Activated CD4-positive, alpha-beta T cell treated with anti-CD3 and anti-CD28 coated beads, Interleukin-2, Interleukin-6, amounts not matched to agents 100 ng/mL and 50 ng/mL, durations not matched to agents 16 hours and 8 hours (primary cell): Measurements from ENCODE around the gene RBPJL.

ENCODE experiments used
- DNase-seq: peaks from one replicate; pipeline ENCODE4 v3.0.0-alpha.2; 2020

RBPJL gene

DNA sequence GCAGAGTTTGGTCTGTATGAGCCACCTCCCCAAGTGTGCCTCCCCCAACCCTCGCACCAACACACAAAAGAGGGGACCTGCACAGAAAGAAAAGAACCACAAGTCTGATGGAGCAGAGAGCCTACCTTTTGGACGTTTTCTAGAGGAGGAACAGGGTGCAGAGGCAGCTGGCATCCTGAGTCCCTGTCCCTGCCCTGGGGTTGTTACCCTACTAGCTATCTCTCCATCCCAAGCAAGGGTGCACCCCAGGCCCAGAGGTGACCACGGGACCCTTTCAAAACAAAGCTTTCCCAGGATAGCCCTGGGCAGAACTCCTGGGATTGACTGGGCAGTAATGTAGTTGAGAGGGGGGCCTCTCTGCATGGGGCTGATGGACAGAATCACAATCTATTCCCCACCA is 11.2 kb downstream of the RBPJL start:
- DNase-seq = no peak

- DNase-seq = peak; percentile 30
Observed at GRCh38 chr20:45318386-45318939, 11.8 kb downstream of the RBPJL start.

DNA sequence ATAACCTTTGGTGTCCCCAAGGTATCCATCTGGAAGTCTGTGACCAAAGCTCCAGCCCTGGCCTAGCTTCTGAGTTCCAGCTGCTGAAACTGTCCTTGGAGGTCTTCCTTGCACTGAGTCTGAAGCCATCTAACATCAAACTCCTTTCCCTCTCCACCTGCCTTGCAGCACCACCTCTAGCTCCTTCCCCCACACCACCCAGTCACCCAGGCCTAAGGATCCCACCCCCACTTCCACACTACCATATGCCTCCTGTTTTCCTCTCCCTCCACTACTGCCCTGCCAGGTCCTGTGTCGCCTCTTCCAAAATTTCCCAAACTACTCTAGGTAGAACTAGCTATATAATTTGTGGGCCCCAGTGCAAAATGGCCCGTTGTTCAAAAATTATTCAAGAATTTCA is 12.3 kb downstream of the RBPJL start:
- DNase-seq = no peak

DNA sequence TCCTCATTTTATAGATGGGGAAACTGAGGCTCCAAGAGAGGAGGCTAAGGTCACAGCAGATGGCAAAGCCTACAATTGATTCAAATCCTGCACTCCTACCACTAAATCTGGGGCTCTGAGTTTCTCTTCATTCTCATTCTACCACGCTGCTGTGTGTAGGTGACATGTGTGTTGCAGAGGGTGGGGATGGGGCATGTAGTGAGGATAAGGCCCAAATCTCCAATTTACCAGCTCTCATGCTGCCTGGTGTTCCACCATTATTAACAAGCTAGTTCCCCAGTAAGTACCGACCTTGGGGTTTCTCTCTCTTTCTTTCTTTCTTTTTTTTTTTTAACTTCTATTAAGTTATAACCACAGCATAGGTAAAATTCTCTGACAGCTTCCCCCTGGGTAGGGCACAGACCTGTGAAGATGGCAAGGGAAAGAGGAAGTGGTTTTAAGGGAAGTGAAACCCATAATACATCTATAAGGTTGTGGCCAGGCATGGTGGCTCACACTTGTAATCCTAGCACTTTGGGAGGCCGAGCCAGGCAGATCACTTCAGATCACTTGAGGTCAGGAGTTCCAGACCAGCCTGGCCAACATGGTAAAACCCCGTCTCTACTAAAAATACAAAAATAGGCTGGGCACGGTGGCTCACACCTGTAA is 14.4 kb downstream of the RBPJL start:
- peak; percentile 61 for DNase-seq

DNA sequence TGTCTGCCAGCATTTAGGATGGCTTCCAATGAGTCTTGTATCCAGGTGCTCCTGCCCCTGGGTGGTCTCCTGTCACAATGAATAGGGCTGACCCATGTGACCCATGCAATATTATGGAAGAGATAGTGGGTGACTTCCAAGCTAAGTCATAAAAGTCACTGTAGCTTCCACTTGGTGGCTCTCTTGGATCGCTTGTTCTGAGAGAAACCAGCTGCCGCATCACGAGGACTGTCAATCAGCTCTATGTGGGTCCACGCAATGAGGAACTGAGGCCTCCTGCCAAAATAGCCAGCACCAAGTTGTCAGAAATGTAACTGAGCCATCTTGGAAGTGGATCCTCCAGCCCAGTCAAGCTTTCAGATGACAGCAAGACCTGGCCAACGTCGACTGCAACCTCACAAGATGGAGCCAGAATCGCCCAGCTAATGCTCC is 16.3 kb downstream of the RBPJL start:
- DNase-seq = no peak

GRCh38 chr20:45323731-45324130 is 17.1 kb downstream of the RBPJL start:
- DNase-seq = no peak

DNA sequence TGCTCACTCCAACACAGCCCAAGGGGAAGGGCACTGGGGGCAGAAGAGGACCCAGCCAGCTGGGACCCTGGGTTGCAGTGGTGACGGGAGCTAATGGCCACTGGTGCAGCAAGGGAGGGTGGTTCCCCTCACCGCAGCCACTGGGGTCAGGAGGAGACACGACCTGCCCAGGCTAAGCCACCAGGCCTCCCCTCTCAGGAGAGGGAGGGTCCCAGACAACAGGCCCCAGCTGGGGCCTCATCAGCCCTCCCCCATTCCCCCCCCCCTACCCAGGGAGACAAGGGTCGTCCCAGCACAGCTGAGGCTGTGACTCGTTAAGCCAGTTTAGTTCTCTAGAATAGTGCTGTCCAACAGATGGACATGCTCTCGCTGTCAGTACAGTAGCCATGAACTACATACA is 18.7 kb downstream of the RBPJL start:
- DNase-seq = no peak

DNA sequence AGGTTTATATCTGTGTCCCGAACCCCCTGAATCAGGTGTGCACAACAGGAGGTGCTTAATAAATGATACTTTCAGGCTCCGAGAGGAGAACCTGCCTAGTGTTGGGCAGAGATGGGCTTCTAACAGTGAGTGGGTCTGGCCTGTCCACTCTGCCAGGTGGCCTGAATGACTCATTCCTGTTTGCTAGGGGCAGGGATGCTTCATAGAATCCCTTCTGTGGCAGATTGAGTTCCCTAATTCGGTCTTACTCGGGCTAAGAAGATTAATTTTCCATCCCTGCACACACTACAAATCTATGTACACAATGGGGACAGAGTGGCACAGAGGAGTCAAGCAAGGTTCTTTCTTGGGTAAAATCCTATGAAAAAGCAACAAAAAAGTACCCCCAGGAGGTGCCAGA is 21.8 kb downstream of the RBPJL start:
- DNase-seq = no peak

GRCh38 chr20:45329497-45330319 is 23.1 kb downstream of the RBPJL start:
- no peak for DNase-seq

- no peak for DNase-seq
Observed at GRCh38 chr20:45330476-45330875, 23.8 kb downstream of the RBPJL start.

DNA sequence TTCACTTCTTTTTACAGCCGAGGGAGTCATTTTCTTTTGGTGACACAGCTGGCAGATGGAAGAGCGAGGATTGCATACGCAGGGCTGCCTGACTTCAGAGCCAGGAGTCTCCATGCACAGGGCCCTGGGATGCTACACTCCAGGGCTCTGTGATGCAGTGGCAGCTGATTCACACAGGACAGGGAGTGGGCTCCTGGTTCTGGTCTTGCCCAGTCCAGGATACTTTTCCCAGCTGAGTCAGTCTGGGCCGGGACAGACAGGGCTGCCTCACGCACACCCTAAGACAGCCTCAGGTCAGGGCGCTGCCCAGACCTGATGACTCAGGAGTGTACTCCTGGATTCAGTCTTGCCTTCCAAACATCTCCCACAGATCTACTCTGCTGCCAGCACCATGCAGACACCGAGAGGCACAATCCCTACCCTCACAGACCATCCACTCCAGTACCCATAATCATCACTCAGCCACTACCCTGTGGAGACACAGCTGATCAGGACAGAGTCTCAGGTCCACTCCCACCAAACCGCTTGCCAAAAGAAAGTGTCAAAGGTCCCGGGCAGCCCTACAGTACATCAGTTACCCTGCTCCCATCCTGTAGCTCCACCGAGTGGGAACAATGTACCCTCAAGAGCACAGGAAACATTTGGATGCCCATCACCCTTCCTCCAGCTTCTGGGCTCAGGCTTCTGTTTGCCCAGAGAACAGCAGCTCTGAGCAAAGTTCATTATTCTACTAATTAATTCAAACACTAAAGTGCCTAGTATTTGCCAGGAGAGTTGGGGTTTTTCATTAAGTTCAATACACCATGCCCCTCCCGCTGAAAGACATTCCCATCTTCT is 30.1 kb downstream of the RBPJL start:
- no peak for DNase-seq

GRCh38 chr20:45337367-45338120 is 30.9 kb downstream of the RBPJL start:
- DNase-seq = no peak

DNA sequence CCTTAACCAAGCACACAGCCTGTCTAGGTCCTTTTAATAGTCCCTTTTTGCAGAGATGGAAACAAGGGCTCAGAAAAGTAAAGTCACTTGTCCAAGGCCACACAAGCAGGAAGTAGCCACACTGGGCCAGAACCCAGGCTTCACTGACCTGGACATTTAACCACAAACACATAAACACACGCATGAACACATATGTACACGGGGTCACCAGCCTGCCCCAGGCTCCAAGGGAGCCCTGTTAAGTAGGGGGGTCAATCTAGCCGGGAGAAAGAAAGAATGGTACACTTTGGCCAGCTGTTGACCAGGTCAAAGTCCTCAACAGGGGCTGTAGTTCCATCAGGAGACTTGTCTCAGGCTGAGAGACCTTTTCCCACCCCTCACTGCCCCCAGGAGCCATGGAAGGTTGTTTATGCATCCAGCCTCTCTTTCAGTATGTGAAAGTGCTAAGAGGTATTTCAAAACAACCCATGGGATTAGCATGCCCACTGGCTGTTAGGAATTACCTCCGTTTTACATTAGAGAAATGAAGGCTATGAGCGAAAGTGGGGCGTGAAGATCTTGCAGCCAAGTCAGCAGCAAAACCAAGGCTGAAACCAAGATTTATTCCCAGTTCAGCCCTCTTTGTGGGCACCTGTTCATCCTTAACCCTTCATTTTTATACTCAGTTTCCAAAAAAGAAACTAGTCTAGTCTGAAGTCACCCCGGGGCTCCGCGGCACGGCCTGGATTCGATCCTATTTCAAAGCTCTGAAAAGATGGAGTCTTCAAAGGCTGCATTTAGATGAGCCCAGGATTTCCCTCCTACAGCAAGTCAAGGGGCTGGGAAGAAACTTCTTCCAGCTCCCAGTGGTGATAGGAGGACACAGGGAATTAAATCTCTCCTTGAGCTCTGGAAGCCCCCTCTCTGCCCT is 31.7 kb downstream of the RBPJL start:
- no peak for DNase-seq

- no peak for DNase-seq
Observed at GRCh38 chr20:45339084-45339483, 32.4 kb downstream of the RBPJL start.

- no peak for DNase-seq
Observed at GRCh38 chr20:45339799-45340198, 33.2 kb downstream of the RBPJL start.

DNA sequence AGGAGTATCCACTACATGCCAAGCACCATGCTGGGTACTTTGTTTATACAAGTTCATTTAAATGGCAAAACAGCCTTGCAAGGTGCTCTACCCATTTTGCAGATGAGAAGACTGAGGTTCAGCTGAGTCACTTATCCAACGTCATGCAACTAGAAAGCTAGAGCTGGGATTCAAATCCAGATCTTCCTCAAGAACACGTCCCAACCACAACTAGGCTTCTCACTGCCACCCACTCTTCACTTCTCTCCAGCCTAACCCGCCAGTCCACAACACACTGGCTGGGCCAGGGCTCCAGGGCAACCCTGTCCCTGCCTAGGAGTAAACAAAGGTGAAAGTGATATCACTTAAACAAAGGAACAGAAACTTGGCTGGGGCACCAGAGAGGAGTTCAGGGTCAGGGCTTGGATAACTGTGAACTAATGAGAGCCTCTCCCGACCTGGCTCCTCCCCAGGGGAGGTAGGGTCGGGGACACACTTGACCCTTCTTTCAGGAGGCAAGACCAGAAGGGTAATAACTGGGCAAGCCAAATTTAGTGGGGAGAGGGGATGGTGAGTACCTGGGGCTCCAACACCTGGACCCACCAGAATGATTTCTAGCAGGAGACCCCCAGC is 33.7 kb downstream of the RBPJL start:
- no peak for DNase-seq

GRCh38 chr20:45340951-45341350 is 34.3 kb downstream of the RBPJL start:
- DNase-seq = no peak

- DNase-seq = no peak
Observed at GRCh38 chr20:45341579-45341938, 34.9 kb downstream of the RBPJL start.

DNA sequence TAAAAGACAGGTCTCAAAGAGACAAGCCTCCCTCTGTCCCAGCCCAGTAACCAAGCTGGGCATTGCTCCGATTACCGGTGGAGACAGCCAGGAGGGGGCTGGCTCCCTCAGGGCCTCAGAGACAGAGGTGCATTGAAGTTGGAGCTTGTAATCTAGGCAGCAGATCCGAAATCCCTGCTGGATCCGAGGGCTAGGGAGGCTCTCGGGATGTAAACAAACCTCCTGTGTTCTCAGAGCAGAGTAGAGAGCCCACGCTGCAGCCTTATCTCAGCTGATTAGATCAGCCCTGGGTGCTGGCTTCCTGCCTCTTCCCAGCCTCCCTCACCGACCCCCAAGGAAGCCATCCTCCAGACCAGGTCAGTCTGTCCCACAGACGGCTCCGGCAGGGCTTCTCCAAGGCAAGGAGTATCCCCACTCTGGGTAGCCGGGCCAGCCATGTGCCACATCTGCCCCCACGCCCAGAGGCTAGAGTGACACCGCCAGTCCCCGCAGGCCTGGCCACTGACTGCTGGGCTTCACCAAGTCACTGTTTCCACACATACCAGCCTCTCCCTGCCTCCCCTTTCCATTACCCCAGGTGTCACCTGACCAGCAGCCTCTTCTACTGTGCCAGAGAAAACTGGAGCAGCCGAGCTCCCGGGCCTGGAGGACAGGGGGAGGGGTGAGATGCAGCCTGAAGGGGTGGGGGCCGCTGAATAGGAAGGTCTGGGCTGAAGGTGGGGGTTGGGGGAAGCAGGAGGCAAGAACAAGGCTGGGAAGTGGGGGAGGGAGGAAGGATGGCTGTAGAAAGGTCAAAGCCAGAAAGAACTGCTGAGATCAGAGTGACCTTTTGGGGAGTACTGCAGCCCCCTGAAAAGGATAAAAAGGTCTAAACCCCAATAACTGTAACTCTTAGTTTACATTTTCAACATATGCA is 35.6 kb downstream of the RBPJL start:
- DNase-seq = no peak
